Measurements from ENCODE around the gene AGTRAP. TPM values are rescaled to one million over a fixed set of nuclear protein-coding genes. Genes with fewer than 3 reads are reported as not detected.
A peak's percentile ranks its signal among the peaks of the same experiment; 100 is the strongest.

The AGTRAP gene
- total and polyA plus RNA-seq, 2 of the 8 experiments (the other 6 are each of a cell fraction or from before 2014, with no cell fraction given): 69.7 to 192 TPM

DNA sequence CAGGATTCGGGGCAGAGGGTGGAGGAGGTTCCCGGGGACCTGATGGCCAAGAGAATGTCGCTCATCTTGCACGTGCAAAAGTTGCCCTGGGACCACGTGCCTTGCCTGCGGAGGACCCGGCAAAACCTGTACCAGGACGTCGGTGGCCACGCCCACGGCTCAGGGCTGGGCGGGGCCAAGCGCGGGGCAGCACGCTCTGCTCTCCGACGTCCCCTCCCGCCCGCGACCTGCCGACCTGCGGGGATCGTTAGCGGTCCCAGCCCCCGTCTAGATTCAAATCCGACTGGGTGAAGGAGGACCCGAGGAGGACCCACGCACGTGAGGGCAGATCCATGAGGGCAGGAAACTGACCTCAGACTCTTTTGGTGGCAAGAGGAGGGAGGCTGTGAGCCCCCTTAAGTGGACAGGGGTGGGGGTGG, 26.1 kb downstream of the AGTRAP start, which contains the start of gene C1orf167 (continued):
- TF ChIP-seq GTF2F1 (IDR thresholded peaks at IDR 0.05; ENCODE audit: borderline replicate concordance, low read depth, low read length) (no peak), SAP30 (IDR thresholded peaks at IDR 0.05; ENCODE audit: insufficient read depth, insufficient replicate concordance, low read length) (no peak), SIN3A (conservative IDR thresholded peaks at IDR 0.05 in 1 of 2, IDR thresholded peaks at IDR 0.05 in 1 of 2; ENCODE audit: low read depth in 1 of 2, low read length in 2 of 2) (no peak), E2F6 (IDR thresholded peaks at IDR 0.05) (peak; percentile 99), EZH2 (IDR thresholded peaks at IDR 0.05; ENCODE audit: low read depth, low read length, severe bottlenecking) (no peak), ASH2L (IDR thresholded peaks at IDR 0.05; ENCODE audit: low read length) (no peak), CTBP2 (IDR thresholded peaks at IDR 0.05; ENCODE audit: borderline replicate concordance, insufficient read depth, insufficient read length, low read length) (no peak), GABPA (IDR thresholded peaks at IDR 0.05; ENCODE audit: borderline replicate concordance, insufficient read depth, low read length) (no peak)

Data from H1 (cell line).